Measurements from ENCODE around the gene LYRM4. TPM values are rescaled to one million over a fixed set of nuclear protein-coding genes. Genes with fewer than 3 reads are reported as not detected.

LYRM4 gene
- total and polyA plus RNA-seq, 4 donors, result 15.2 to 23.2 (median 19.1) TPM

- Histone ChIP-seq H3K27me3 (ENCODE audit: control insufficient read depth in 3 of 3, insufficient read depth in 3 of 3, low read length in 2 of 3) (no peaks in the 10 kb centered on the region), H3K27ac (ENCODE audit: low read depth in 1 of 2, low read length in 1 of 2) (peak overlapping the region in 1 of 2 donors; percentile 12), H3K36me3 (ENCODE audit: control insufficient read depth in 4 of 4, insufficient read depth in 4 of 4, low read length in 4 of 4) (no peaks in the 10 kb centered on the region), H3K9ac (ENCODE audit: insufficient read depth in 1 of 2, low read length in 2 of 2) (no peak overlapping the region), H3K9me3 (ENCODE audit: control insufficient read depth in 4 of 4, insufficient read depth in 3 of 4, low read length in 3 of 4) (no peaks in the 10 kb centered on the region), H3K4me1 (ENCODE audit: control insufficient read depth in 5 of 5, insufficient read depth in 5 of 5, low read length in 5 of 5) (peaks cover 0 to 7% (median 0%) of the 10 kb centered on the region in 5 donors), H3K4me3 (no peak overlapping the region)
- DNase-seq (no peak), ATAC-seq (ENCODE audit: insufficient read depth, low FRiP score) (no peak)
- no peak for TF ChIP-seq CTCF (IDR thresholded peaks at IDR 0.05; ENCODE audit: control extremely low read depth, extremely low read depth)
- 62 to 70% methylated on average over 11 of the region's 11 CpGs for WGBS, 2 donors
Observed at GRCh38 chr6:5294392-5295211, 33.9 kb upstream of the LYRM4 start.

- H3K36me3 ChIP-seq (ENCODE audit: control insufficient read depth in 4 of 4, insufficient read depth in 4 of 4, low read length in 4 of 4), result no peaks in the 10 kb centered on the region
- no peak overlapping the region for H3K27ac ChIP-seq (ENCODE audit: low read depth in 1 of 2, low read length in 1 of 2)
- no peak for DNase-seq
- peaks cover 0 to 7% (median 0%) of the 10 kb centered on the region in 5 donors for H3K4me1 ChIP-seq (ENCODE audit: control insufficient read depth in 5 of 5, insufficient read depth in 5 of 5, low read length in 5 of 5)
- 73 to 82% methylated on average over 2 of the region's 2 CpGs for WGBS, 2 donors
- TF ChIP-seq CTCF (IDR thresholded peaks at IDR 0.05; ENCODE audit: control extremely low read depth, extremely low read depth), result no peak
- H3K27me3 ChIP-seq (ENCODE audit: control insufficient read depth in 3 of 3, insufficient read depth in 3 of 3, low read length in 2 of 3), result no peaks in the 10 kb centered on the region
- H3K9ac ChIP-seq (ENCODE audit: insufficient read depth in 1 of 2, low read length in 2 of 2), result no peak overlapping the region
- H3K4me3 ChIP-seq, result no peak overlapping the region
- no peak for ATAC-seq (ENCODE audit: insufficient read depth, low FRiP score)
- no peaks in the 10 kb centered on the region for H3K9me3 ChIP-seq (ENCODE audit: control insufficient read depth in 4 of 4, insufficient read depth in 3 of 4, low read length in 3 of 4)
Observed at GRCh38 chr6:5293692-5294091, 32.9 kb upstream of the LYRM4 start.

- H3K27me3 ChIP-seq (ENCODE audit: control insufficient read depth in 3 of 3, insufficient read depth in 3 of 3, low read length in 2 of 3), result no peaks in the 10 kb centered on the region
- H3K27ac ChIP-seq (ENCODE audit: low read depth in 1 of 2, low read length in 1 of 2), result no peak overlapping the region
- TF ChIP-seq CTCF (IDR thresholded peaks at IDR 0.05; ENCODE audit: control extremely low read depth, extremely low read depth), result no peak
- ATAC-seq (ENCODE audit: insufficient read depth, low FRiP score) (no peak), DNase-seq (no peak)
- 77 to 92% methylated on average over 1 of the region's 1 CpG for WGBS, 2 donors
- no peak overlapping the region for H3K4me3 ChIP-seq
- peaks cover 0 to 14% (median 0%) of the 10 kb centered on the region in 5 donors for H3K4me1 ChIP-seq (ENCODE audit: control insufficient read depth in 5 of 5, insufficient read depth in 5 of 5, low read length in 5 of 5)
- no peaks in the 10 kb centered on the region for H3K9me3 ChIP-seq (ENCODE audit: control insufficient read depth in 4 of 4, insufficient read depth in 3 of 4, low read length in 3 of 4)
- peaks cover 0 to under 1% (median 0%) of the 10 kb centered on the region in 4 donors for H3K36me3 ChIP-seq (ENCODE audit: control insufficient read depth in 4 of 4, insufficient read depth in 4 of 4, low read length in 4 of 4)
- no peak overlapping the region for H3K9ac ChIP-seq (ENCODE audit: insufficient read depth in 1 of 2, low read length in 2 of 2)
Observed at GRCh38 chr6:5292154-5292553, 31.4 kb upstream of the LYRM4 start.

Data from lung (tissue), 12 donors.